ENCODE data around the gene SLC2A5.
"Not testable (repeated sequence)": the region's sequence is repeated elsewhere in the genome, so short reads cannot be mapped to it uniquely, and the experiment has no call there.

Gene SLC2A5

DNA sequence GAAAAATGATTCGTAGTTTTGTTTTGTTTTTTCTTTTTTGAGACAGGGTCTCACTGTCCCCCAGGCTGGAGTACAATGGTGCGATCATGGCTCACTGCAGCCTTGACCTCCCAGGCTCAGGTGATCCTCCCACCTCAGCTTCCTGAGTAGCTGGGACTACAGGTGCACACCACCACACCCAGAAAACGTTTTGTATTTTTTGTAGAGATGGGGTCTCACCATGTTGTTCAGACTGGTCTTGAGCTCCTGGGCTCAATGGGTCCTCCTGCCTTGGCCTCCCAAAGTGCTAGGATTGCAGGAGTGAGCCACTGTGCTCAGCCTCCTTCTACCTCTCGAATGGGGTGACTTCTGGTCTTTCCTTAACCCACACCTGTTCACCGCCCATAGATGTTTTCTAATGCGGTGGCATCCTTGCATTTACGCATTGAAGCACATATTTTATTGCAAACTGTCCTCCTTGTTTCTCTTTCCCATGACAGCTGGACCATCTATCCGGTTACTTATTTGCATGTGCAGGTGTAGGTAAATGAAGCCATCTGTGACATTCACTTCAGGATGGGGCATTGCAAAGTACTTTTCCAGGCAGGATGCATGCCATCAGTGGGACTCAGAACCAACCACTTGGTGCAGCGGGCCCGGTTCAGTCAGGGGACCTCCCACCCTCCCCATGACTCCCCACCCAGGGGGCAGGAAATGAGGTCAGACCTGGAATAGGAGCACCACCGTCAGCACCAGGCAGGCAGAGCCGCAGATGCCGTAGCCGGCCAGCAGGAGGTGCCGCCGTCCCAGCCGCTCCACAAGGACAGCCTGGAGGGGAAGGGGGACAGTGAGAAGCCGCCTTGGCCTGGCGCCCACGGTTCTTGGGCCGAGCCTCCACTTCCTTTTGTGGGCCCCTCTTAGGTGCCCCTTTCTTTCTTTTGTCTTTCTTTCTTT, 59.7 kb downstream of the SLC2A5 start:
- no peak for DNase-seq (ENCODE audit: extremely low read depth in 1 of 2, low read depth in 1 of 2)

DNA sequence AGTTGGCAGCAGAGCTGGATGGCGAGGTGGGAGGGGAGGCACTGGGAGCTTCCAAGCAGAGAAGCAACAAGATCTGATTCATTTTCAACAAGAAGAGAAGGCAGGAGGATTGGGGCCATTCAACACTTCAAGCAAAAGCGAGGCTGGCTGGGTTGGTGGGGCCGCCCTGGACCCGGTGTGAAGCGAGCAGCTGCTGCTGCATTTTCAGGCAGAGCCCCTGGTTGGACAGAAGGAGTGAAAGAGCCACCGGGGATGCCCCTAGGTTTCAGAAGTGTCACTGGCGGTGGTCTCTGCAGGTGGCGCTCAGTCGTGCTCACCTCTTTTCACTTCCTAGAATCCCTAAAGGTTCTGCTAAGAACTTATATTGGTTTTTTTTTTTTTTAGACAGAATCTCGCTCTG, 61.2 kb downstream of the SLC2A5 start:
- no peak for DNase-seq (ENCODE audit: extremely low read depth in 1 of 2, low read depth in 1 of 2)

DNA sequence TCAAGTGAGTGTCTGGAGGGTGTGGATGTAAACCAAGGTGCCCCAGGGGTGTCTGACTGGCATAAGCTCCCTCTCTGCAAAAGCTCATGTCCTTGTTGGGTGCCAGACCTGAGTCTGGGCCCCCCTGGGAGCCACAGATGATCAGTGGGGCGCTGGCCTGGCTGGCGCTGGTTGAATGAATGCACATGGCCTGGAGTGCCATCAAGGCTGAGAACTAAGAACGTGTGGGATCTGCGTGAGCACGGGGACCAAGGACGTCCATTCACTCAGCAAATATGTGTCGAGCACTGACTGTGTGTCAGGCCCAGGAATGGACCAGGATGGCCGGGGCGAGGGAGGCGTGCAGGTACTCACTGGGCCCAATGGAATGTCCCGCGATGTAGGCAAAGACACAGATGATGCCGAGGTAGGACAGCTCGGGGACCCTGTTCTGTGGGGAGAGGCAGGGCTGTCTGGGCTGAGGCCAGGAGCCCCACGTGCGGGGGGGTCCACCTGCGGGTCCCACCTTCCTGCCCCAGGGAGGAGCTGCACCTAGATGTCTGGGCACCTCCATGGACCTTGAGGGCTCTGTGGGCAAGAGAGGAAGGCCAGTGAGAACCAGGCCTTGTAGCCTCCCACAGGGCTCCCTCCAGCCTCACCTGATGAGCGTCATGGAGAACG, 62.3 kb downstream of the SLC2A5 start:
- DNase-seq (ENCODE audit: extremely low read depth in 1 of 2, low read depth in 1 of 2), result no peak

DNA sequence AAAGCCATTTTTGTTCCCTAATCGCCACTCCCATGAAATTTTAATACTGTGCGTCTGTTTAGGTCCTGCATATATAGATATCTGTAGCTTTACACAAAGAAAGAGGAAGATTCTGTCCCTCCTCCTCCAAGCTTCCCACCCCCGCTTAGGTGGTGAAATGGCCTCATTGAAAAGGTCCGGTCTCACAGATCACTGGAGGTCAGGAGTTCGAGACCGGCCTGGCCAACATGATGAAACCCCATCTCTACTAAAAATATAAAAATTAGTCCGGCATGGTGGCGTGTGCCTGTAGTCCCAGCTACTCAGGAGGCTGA, 64.1 kb downstream of the SLC2A5 start:
- no peak for DNase-seq (ENCODE audit: extremely low read depth in 1 of 2, low read depth in 1 of 2)

DNA sequence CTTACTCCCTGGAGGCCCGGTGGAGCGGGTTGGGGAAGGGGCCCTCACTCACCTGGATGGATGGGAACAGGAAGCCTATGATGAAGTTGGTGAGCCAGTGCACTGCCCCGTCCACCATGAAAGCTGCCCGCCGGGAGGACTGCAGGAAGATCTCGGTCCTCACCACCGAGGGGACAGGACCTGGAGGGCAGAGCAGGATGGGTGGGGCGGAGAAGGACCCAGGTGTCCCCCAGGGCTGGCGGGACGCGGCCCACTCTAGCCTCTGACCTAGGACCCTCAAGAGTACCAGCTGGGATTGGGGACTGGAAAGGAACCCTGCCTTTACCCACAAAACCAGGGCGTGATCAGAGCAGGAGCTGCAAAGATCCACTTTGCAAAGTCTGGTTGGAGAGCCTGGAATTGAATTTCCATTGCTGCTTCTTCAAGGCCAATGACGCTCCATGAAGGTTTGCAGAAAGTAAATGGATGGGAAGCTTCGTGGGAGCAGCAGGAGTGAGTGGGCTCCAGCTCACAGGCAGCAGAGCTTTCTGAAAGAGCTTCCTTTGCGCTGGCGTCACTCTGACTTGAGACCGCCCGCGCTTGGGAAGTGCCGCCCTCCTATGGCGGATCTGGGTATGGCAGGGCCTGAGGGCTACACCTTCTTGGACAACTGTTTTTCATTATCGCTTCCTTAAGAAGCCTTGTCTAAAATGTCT, 64.6 kb downstream of the SLC2A5 start:
- DNase-seq (ENCODE audit: extremely low read depth in 1 of 2, low read depth in 1 of 2), result peak; percentile 54 to 68

DNA sequence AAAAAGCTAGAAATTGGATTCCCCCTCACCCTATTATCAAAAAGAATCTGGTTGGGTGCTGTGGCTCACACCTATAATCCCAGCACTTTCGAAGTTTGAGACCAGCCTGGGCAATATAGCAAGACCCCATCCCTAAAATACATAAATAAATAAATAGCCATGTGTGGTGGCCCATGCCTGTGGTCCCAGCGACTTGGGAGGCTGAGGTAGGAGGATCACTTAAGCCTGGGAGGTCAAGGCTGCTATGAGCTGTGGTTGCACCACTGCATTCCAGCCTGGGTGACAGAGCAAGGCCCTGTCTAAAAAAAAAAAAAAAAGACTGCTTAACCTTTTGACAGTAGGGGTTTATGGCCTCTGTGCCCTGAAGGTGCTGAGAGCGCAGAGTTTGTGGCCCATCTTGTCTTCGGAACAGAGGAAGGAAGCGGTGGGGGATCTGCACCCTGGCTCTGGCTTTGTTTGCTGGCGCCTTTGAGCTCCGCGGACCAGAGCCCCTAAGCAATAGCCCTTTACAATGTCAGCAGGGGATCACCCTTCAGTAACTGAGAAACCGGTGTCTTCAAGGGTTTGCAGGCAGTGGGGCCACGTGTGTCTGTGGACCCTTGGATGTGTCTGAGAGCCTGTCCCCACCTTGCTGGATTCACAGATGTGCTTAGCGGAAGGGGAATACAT, 65.3 kb downstream of the SLC2A5 start:
- DNase-seq (ENCODE audit: extremely low read depth in 1 of 2, low read depth in 1 of 2), result no peak

DNA sequence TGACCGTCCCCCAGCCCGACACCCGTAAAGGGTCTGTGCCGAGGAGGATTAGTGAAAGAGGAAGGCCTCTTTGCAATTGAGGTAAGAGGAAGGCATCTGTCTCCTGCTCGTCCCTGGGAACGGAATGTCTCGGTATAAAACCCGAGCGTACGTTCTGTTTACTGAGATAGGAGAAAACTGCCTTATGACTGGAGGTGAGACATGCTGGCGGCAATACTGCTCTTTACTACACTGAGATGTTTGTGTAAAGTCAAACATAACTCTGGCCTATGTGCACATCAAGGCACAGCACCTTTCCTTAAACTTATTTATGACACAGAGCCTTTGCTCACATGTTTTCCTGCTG, 67.2 kb downstream of the SLC2A5 start:
- not testable (repeated sequence) for DNase-seq (ENCODE audit: extremely low read depth in 1 of 2, low read depth in 1 of 2)

DNA sequence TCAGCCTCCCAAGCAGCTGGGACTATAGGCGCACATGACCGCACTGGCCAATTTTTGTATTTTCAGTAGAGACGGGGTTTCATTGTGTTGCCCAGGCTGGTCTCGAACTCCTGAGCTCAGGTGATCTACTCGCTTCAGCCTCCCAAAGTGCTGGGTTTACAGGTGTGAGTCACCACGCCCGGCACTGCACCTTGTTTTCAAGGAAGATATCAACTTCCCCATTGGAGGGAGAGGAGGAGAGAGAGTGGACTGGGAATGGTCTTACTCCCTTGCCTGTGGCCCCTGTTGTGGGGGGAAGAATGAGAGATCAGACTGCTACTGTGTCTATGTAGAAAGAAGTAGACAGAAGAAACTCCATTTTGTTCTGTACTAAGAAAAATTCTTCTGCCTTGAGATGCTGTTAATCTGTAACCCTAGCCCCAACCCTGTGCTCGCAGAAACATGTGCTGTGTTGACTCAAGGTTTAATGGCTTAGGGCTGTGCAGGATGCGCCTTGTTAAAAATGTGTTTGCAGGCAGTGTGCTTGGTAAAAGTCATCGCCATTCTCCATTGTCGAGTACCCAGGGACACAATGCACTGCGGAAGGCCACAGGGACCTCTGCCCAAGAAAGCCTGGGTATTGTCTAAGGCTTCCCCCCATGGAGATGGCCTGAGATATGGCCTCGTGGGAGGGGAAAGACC, 67.8 kb downstream of the SLC2A5 start:
- DNase-seq (ENCODE audit: extremely low read depth in 1 of 2, low read depth in 1 of 2), result not testable (repeated sequence)

DNA sequence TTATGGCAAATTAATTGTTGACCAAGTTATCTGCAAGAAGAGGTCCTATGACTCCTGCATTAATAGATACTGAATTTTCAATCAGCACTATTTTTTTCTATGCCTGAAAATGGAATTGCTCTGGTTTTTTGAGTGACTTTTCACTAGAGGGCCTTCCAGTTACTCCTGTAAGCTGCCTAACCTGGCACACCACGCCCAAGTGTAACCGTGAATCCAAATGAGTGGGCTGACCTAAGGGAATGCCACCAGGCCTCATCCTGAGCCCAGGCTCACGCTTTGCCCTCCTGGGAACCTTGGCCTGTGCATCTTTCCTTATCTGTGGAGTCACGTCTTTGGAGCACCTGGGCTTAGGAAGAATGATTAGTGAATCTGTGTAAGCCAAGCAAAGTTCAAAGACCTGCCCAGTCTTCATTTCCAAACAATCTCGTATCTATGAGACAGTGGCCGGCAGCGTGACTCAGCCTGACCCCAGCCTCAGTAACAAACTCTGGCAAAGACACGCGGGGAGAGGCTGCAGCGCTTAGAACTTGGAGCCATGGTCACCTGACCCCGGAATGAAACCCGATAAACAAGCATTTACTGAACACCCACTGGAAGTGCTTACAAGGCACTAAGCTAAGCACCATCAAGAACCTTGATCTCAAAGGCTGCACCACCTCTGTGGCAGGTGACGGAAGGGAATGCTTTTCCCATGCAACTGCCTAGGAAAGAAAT, 75.3 kb downstream of the SLC2A5 start:
- DNase-seq (ENCODE audit: extremely low read depth in 1 of 2, low read depth in 1 of 2), result not testable (repeated sequence)

DNA sequence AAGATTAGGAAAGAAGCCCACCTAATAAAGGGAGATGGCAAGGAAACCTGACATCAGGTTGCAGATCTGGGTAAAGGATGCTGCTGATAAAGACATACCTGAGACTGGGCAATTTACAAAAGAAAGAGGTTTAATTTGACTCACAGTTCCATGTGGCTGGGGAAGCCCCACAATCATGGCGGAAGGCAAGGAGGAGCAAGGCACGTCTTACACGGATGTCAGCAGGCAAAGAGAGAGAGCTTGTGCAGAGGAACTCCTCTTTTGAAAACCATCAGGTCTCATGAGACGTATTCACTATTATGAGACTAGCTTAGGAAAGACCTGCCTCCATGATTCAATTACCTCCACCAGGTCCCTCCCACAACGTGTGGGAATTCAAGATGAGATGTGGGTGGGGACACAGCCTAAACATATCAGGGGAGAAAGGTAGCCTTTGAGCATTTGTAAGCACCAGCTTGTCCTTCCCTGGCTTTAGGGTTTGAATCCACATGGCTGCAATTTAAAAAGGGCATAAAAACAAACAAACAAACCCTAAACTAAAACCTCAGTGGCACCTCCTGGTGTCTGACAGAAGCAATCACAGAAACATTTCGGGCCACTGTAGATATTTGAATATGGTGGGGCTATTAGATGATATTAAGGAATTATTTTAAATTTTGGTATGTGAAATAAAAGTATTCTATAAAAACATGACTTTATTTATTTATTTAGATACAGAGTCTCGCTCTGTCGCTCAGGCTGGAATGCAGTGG, 76.3 kb downstream of the SLC2A5 start:
- no peak for DNase-seq (ENCODE audit: extremely low read depth in 1 of 2, low read depth in 1 of 2)

DNA sequence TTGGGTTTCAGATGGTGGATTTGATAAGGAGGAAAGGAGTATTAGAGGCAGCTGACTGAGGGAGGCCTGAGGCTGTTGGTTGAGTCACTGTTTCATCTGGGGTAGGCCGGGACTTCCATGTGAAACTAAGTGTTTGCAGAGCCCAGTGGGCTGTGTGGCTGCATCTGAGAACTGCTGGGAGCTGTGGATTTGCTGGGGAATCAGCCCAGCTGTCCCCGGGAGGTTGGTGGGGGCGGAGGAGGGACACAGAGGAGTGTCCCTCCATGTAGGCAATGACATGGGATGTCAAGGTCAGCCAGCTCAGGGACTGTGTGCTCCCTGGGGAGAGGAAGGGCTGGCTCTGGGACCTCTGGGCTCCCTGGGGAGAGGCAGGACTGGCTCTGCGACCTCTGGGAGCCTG, 79.6 kb downstream of the SLC2A5 start:
- DNase-seq (ENCODE audit: extremely low read depth in 1 of 2, low read depth in 1 of 2), result no peak

DNA sequence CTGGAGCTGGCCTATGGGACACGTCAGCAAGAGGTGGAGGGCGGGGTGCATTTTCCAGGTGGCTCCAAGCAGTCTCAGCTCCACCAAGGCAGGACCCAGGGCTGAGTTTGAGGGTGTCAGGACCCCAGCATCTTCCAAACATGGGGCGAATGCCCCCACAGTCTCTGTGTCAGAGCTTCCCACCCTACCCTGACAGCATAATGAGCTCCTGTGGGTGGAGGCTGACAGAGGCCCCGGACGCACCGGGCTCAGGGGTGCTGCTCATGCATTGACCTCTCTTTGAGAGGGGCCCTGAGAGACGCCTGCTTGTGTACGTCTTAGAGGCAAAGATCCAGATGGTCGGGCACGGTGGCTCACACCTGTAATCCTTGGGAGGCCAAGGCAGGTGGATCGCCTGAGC, 80.4 kb downstream of the SLC2A5 start:
- DNase-seq (ENCODE audit: extremely low read depth in 1 of 2, low read depth in 1 of 2), result no peak

DNA sequence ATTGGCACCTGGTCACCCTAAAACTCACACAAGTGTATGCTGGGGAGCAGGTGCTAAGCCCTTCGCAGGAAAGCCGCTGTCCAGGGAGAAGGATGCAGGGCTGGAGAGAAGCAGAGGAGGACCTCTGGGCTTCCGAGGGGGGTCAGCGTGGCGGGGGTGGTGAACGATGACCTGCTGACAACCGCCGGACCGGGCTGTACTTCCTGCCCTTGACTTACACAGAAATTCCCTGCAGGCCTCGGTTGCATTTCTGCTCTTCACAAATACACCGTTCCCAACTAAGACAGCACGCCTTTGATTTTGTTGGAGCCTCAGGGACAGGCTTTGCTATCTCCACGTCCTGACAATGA, 80.8 kb downstream of the SLC2A5 start:
- no peak for DNase-seq (ENCODE audit: extremely low read depth in 1 of 2, low read depth in 1 of 2)

DNA sequence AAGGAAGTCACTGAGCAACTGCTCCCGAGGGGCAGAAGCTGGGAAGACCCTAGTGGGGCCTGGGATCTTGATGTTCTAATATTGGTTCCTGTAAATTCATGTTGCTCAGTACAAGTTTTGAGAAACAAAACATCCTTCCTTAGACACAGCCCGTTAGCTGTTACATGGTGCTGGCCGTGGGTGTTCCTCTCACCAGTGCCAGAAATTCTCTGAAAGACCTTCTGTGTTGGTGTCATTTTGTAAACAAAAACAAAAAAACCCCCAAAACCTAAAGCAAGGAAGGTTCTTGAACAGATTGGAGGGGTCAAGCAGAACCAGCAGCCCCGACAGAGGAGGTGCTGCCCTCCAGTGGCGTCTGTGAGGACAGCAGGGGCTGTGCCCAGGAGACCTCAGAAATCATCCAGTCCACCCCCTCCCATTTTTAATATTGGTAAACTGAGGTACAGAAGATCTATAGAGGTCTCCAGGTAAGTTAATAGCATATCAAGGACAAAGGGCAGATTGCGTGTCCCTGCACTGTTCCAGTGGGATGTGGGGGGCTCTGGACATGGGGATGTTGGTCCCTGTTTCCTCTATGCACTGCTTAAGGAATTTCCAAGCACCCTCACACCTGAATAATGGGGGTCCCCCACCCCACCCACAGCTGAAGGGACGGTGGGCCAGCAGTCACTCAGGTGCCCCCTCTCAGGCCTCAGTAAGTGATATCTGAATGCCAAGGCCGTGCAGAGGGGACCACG, 81.4 kb downstream of the SLC2A5 start:
- DNase-seq (ENCODE audit: extremely low read depth in 1 of 2, low read depth in 1 of 2), result peak in 1 of 2 donors; percentile 47

DNA sequence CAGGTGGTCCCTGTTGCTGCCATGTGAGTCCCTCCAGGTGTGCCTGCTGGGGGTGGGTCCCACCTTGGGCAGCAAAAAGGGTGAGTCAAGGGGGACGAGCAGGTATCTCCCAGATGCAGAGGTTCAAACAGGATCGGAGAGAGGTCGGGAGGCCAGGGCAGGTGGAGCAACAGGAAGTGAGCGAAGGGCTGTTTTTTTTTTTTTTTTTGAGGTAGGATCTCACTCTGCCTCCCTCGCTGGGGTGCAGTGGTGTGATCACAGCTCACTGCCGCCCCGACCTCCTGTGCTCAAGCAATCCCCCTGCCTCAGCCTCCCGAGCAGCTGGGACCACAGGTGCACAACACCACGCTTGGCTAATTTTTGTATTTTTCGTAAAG, 82.6 kb downstream of the SLC2A5 start:
- no peak for DNase-seq (ENCODE audit: extremely low read depth in 1 of 2, low read depth in 1 of 2)

DNA sequence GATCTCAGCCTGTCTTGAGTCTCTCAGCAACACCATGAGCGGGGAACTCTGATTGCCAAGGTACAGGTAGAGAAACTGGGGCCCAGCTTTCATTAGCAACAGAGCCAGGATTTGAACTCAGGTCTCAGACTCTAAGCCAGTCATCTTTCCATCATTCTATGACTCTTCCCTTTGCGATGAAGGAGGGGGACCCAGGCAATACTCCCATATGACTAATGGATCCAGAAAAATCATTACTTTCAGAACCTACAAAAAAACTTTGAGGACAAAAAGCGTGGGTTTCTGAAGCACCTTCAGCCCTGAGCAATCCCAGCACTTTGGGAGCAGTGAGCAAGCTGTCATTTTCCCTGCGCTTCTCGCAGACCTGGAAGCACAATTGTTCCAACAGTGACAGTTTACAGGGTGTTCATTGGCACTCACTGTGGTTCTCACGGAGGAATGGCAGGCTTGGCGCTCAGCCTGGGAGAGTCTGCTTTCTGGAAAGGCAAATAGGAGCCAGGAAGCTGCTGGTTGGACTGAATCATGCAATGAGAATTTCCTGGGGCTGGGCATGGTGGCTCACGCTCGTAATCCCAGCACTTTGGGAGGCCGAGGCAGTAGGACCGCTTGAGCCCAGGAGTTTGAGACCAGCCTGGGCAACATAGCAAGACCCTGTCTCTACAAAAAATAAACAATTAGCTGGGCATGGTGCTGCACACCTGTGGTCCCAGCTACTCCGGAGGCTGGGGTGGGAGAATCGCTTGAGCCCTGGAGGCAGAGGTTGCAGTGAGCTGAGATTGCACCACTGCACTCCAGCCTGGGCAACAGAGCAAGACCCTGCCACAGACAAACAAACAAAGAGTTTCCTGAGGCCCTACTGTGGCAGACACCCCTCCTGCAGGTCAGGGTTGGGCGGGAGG, 83.3 kb downstream of the SLC2A5 start:
- DNase-seq (ENCODE audit: extremely low read depth in 1 of 2, low read depth in 1 of 2), result no peak
